Endometrial microvascular endothelial cells (primary cell): ENCODE data around the gene MYH11. TPM values are rescaled to one million over a fixed set of nuclear protein-coding genes. Genes with fewer than 3 reads are reported as not detected.
"Not testable (repeated sequence)": the region's sequence is repeated elsewhere in the genome, so short reads cannot be mapped to it uniquely, and the experiment has no call there.

Source experiments
- in situ Hi-C: cut with HindIII; loops from 2 replicates; pipeline ENCODE4 v1.10.0; 2017; ENCODE audit warnings: low sequenced_read_pairs, low pct_unique_long_range_greater_than_20kb; ENCODE audit errors: inconsistent ontology term
- total RNA-seq: library from RNA; depleted of rRNA; stranded (reverse); fragments of >200 nt; gene quantifications from one replicate; pipeline ENCODE4 v1.2.3, GENCODE V29; 2015; ENCODE audit errors: inconsistent ontology term

MYH11 gene
- total RNA-seq, 1 donor from 2014 or later: not detected

GRCh38 chr16:15667091-15667742 is 189.6 kb downstream of the MYH11 start:
- in situ Hi-C loops: no loop called here

- in situ Hi-C loops: no loop called here
Measured at GRCh38 chr16:15665107-15665506, 191.7 kb downstream of the MYH11 start.

GRCh38 chr16:15660203-15660601 is 196.6 kb downstream of the MYH11 start:
- in situ Hi-C loops: no loop called here

- in situ Hi-C loops: no loop called here
Measured at GRCh38 chr16:15658556-15658955, 198.3 kb downstream of the MYH11 start.

GRCh38 chr16:15658149-15658548 is 198.7 kb downstream of the MYH11 start:
- in situ Hi-C loops: no loop called here

- in situ Hi-C loops: not testable (repeated sequence)
Measured at GRCh38 chr16:15655561-15655960, 201.3 kb downstream of the MYH11 start.

GRCh38 chr16:15654591-15654990 is 202.2 kb downstream of the MYH11 start:
- in situ Hi-C loops: no loop called here

- in situ Hi-C loops: no loop called here
Measured at GRCh38 chr16:15653227-15653626, 203.6 kb downstream of the MYH11 start.

Other genes starting within 250 kb of the MYH11 start
- gene MARF1, start 213.9 kb downstream of the MYH11 start, total RNA-seq: 13.7 TPM
- 57.4 TPM for gene NDE1, start 206.8 kb downstream of the MYH11 start, total RNA-seq
- gene CEP20, start 31.6 kb upstream of the MYH11 start, total RNA-seq: 36.1 TPM
- 26.0 TPM for gene ABCC1, start 92.6 kb upstream of the MYH11 start, total RNA-seq